NCI-H524 (cell line): Measurements from ENCODE around the gene TENT4A.

Source experiments
- DNase-seq, 2 experiments: peaks; one replicate each; lab custom pipeline; 2025; lab: John Stamatoyannopoulos, UW

The TENT4A gene

GRCh38 chr5:6733411-6734242, 20.4 kb downstream of the TENT4A start:
- DNase-seq = no peak

GRCh38 chr5:6734243-6734700, 21.0 kb downstream of the TENT4A start:
- no peak for DNase-seq

- DNase-seq = no peak
Measured at GRCh38 chr5:6734781-6735180, 21.5 kb downstream of the TENT4A start.

- no peak for DNase-seq
Measured at GRCh38 chr5:6736106-6736505, 22.9 kb downstream of the TENT4A start.

- no peak for DNase-seq
Measured at GRCh38 chr5:6736524-6737042, 23.4 kb downstream of the TENT4A start.

- DNase-seq = no peak
Measured at GRCh38 chr5:6737043-6737941, 24.1 kb downstream of the TENT4A start.

- no peak for DNase-seq
Measured at GRCh38 chr5:6739603-6740002, 26.4 kb downstream of the TENT4A start.

GRCh38 chr5:6740586-6741150, 27.4 kb downstream of the TENT4A start:
- no peak for DNase-seq

- DNase-seq = no peak
Measured at GRCh38 chr5:6742081-6742758, 29.0 kb downstream of the TENT4A start.

GRCh38 chr5:6743161-6743560, 29.9 kb downstream of the TENT4A start:
- no peak for DNase-seq

- no peak for DNase-seq
Measured at GRCh38 chr5:6744841-6745705, 31.8 kb downstream of the TENT4A start.

GRCh38 chr5:6745706-6746222, 32.5 kb downstream of the TENT4A start:
- DNase-seq = peak; percentile 22 to 70

- DNase-seq = no peak
Measured at GRCh38 chr5:6746244-6746643, 33.0 kb downstream of the TENT4A start.

GRCh38 chr5:6747103-6747502, 33.9 kb downstream of the TENT4A start:
- no peak for DNase-seq

GRCh38 chr5:6748142-6748541, 34.9 kb downstream of the TENT4A start:
- no peak for DNase-seq

GRCh38 chr5:6749026-6749716, 35.9 kb downstream of the TENT4A start:
- DNase-seq = no peak

- no peak for DNase-seq
Measured at GRCh38 chr5:6750142-6750840, 37.1 kb downstream of the TENT4A start.

GRCh38 chr5:6750951-6751685, 37.9 kb downstream of the TENT4A start:
- no peak for DNase-seq

GRCh38 chr5:6752236-6752635, 39.0 kb downstream of the TENT4A start:
- no peak for DNase-seq
